Gastroesophageal sphincter (tissue), 4 donors: Measurements from ENCODE around the gene PRPF18. TPM values are rescaled to one million over a fixed set of nuclear protein-coding genes. Genes with fewer than 3 reads are reported as not detected.

Source experiments
- ATAC-seq: fragments of 150-250 bp; one replicate; pipeline ENCODE4 v1.9.1; 2016; ENCODE audit warnings: mild to moderate bottlenecking, moderate library complexity
- H3K27ac ChIP-seq, 4 donors: fragments of 200-600 bp; sonication (generic) in 3 of 4; 1 replicate in 3 of 4; 2 replicates in 1 of 4; pipeline ENCODE4 v1.5.1; 2016 to 2019
- H3K27me3 ChIP-seq: fragments of 200-600 bp; sonication (generic); one replicate; pipeline ENCODE4 v1.5.1; 2019
- H3K36me3 ChIP-seq, 2 donors: fragments of 200-600 bp; sonication (generic); one replicate each; pipeline ENCODE4 v1.5.1; 2019; ENCODE audit warnings: control low read depth in 1 of 2
- H3K4me1 ChIP-seq, 3 donors: fragments of 200-600 bp; sonication (generic); 1 replicate in 2 of 3; 2 replicates in 1 of 3; pipeline ENCODE4 v1.5.1; 2016 to 2019; ENCODE audit warnings: control low read depth in 2 of 3
- H3K4me3 ChIP-seq, 2 donors: fragments of 200-600 bp; sonication (generic); one replicate each; pipeline ENCODE4 v1.5.1; 2019; ENCODE audit warnings: mild to moderate bottlenecking in 1 of 2, moderate library complexity in 1 of 2
- H3K9me3 ChIP-seq, 3 donors: fragments of 200-600 bp; sonication (generic); one replicate each; pipeline ENCODE4 v1.5.1; 2017 to 2019; ENCODE audit warnings: control low read depth in 2 of 3
- CTCF ChIP-seq, 4 experiments: fragments of 200-600 bp in 2 of 4; fragments of 450-650 bp in 2 of 4; sonication (generic) in 1 of 4; IDR thresholded peaks; one replicate each; pipeline ENCODE4 v1.5.1; 2017 to 2019; ENCODE audit warnings: antibody characterized with exemption in 4 of 4, mild to moderate bottlenecking in 2 of 4, moderate library complexity in 2 of 4
- EP300 ChIP-seq: sonication (generic); formaldehyde crosslinking; IDR thresholded peaks from one replicate; pipeline ENCODE4 v1.6.1; 2017; ENCODE audit warnings: antibody characterized with exemption, mild to moderate bottlenecking
- POLR2A ChIP-seq, 2 donors: fragments of 450-650 bp; IDR thresholded peaks; one replicate each; pipeline ENCODE4 v1.6.1; 2017; ENCODE audit warnings: antibody characterized with exemption in 2 of 2, mild to moderate bottlenecking in 2 of 2, moderate library complexity in 1 of 2
- POLR2AphosphoS5 ChIP-seq: sonication (generic); formaldehyde crosslinking; IDR thresholded peaks from one replicate; pipeline ENCODE4 v1.6.1; 2017; ENCODE audit warnings: antibody characterized with exemption
- WGBS, 2 donors: methylation state at CpG; one replicate each; pipeline ENCODE4 v1.1.5; 2018; ENCODE audit warnings: low coverage in 1 of 2; 5-methylcytosine and 5-hydroxymethylcytosine counted together
- total RNA-seq, 4 donors: library from RNA; depleted of rRNA; stranded (reverse); fragments of >200 nt; gene quantifications; one replicate each; pipeline ENCODE4 v1.1.0, GENCODE V29; 2016

PRPF18 gene
- total RNA-seq, 4 donors from 2014 or later: 22.8 to 32.8 (median 24.0) TPM

DNA sequence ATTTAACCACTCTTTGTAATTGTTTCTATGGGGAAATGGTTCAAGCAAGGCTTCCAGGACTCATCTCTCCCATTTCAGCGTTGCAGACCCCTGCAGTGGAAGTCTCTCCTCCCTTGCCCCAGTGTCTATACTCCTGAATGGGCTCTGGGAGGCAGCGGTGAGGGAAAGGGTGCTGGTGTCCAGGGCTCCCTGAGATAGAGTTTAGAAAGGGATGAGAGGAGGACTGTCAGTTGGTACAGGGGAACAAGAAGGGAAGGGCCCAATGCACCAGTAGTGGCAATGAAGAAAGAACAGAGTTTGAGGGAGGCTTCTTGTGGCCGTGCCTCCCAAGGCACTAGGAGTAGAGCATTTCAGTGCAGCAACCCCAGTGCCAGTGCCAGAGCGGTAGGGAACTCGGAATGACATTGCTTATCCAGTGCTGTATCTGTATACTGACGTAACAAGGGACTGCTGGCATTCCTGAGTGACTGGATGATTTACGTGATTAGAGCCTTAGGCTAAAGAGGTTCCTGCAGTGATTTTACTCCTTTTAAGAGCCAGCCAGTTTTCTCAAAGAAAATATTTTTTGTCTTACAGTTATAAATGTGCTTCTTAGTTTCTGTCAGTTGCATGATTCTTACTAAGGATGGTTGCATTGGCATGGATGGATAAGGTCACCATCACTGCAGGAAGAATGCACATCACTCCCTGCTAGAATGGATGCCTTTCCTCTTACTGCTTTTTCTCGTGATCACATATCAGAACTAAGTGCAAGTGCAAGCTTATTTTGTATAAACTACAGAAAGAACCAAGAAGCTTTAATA is 28.0 kb downstream of the PRPF18 start:
- H3K4me1 ChIP-seq: peaks cover 0 to 30% (median 10%) of the 10 kb centered on the region in 3 donors
- 44 to 58% methylated on average over 4 to 8 of the region's 8 CpGs for WGBS, 2 donors
- no peak overlapping the region for H3K4me3 ChIP-seq
- H3K27ac ChIP-seq: peak overlapping the region; percentile 29 to 73 (median 48)
- no peaks in the 10 kb centered on the region for H3K9me3 ChIP-seq
- peaks cover 6 to 83% of the 10 kb centered on the region in 2 donors for H3K36me3 ChIP-seq
- peak; percentile 60 for ATAC-seq
- H3K27me3 ChIP-seq: no peaks in the 10 kb centered on the region
- TF ChIP-seq CTCF (IDR thresholded peaks at IDR 0.05) (no peak), POLR2A (IDR thresholded peaks at IDR 0.05) (no peak), EP300 (no peak), POLR2AphosphoS5 (no peak)

DNA sequence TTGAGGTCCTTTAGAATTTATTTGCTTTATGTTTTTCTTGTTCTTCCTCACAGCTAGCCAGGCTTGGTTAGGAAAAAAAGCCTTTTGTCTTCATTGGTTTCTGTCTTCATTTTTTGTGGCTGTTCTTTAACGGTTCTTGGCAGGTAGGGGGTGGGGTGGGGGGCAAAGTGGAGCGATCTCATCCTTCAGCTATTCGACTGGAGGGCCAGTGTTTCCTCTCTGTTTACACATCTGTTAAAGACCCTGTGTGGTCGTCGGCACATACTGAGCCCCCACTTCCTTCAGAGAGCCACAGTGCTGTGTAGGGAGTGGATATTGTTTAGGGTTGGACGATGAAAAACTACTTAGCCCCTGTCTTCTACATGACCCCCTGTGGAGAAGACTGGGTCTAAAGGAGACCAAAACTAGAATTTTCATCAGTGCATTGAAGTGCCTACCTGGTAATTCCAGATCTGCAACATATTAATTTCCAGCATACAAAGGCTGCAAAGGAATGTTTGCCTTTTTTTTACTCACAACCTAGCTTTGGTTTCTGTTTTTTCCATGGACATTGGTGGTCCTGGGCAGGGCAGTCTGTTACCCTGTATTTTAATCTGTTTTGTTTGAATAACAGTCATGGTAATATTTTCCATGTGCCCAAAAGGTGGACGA is 29.0 kb downstream of the PRPF18 start:
- Histone ChIP-seq H3K4me1 (peaks cover 0 to 30% (median 10%) of the 10 kb centered on the region in 3 donors), H3K36me3 (peaks cover 3 to 82% of the 10 kb centered on the region in 2 donors), H3K27me3 (no peaks in the 10 kb centered on the region), H3K27ac (peak overlapping the region in 2 of 4 donors; percentile 46 to 73), H3K9me3 (no peaks in the 10 kb centered on the region), H3K4me3 (no peak overlapping the region)
- TF ChIP-seq POLR2AphosphoS5 (no peak), POLR2A (IDR thresholded peaks at IDR 0.05) (no peak), CTCF (IDR thresholded peaks at IDR 0.05) (no peak), EP300 (no peak)
- 57 to 65% methylated on average over 6 to 7 of the region's 7 CpGs for WGBS, 2 donors
- no peak for ATAC-seq

GRCh38 chr10:13617116-13617515 is 30.4 kb downstream of the PRPF18 start:
- no peak for TF ChIP-seq EP300
- peak; percentile 38 for TF ChIP-seq POLR2AphosphoS5
- ATAC-seq: no peak
- H3K27me3 ChIP-seq: no peaks in the 10 kb centered on the region
- H3K9me3 ChIP-seq: no peaks in the 10 kb centered on the region
- H3K27ac ChIP-seq: peak overlapping the region in 1 of 4 donors; percentile 73
- WGBS, 2 donors: 28 to 30% methylated on average over 4 of the region's 4 CpGs
- no peak overlapping the region for H3K4me3 ChIP-seq
- H3K4me1 ChIP-seq: peaks cover 0 to 30% (median 10%) of the 10 kb centered on the region in 3 donors
- peaks cover 3 to 82% of the 10 kb centered on the region in 2 donors for H3K36me3 ChIP-seq

- Histone ChIP-seq H3K9me3 (no peaks in the 10 kb centered on the region), H3K36me3 (peaks cover 0 to 63% of the 10 kb centered on the region in 2 donors), H3K27ac (no peak overlapping the region), H3K4me1 (no peaks in the 10 kb centered on the region), H3K27me3 (no peaks in the 10 kb centered on the region), H3K4me3 (no peak overlapping the region)
- no peak for TF ChIP-seq POLR2AphosphoS5
- no peak for TF ChIP-seq CTCF (IDR thresholded peaks at IDR 0.05)
- TF ChIP-seq POLR2A (IDR thresholded peaks at IDR 0.05): no peak
- no peak for TF ChIP-seq EP300
- no peak for ATAC-seq
- 71 to 94% methylated on average over 2 of the region's 2 CpGs for WGBS, 2 donors
Observed at GRCh38 chr10:13621931-13622330, 35.2 kb downstream of the PRPF18 start.

DNA sequence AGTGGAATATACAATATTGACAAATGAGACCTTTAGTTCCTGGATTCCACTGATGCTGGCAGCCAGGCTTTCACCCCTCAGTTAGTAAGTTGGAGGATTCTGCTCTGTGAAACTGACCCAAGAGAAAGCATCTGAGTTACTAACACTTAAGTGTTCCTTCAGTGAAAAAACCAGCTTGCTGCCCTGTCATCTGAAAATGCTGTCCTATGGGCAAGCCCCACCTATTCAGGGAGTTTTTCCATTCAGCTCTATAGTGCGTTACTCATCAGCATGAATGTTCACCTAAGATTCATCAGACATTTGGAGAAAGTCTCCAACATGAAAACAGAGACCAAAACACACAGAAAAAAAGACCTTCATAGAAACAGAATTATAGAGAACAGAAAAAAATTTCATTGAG is 37.9 kb downstream of the PRPF18 start:
- no peak overlapping the region for H3K27ac ChIP-seq
- TF ChIP-seq POLR2A (IDR thresholded peaks at IDR 0.05): no peak
- no peak for TF ChIP-seq EP300
- TF ChIP-seq CTCF (IDR thresholded peaks at IDR 0.05): no peak
- TF ChIP-seq POLR2AphosphoS5: no peak
- no peaks in the 10 kb centered on the region for H3K9me3 ChIP-seq
- no peak for ATAC-seq
- no peak overlapping the region for H3K4me3 ChIP-seq
- 73% methylated on average over 1 of the region's 1 CpG; no CpG with 5 or more reads in 1 of the 2 donors for WGBS, 2 donors
- H3K4me1 ChIP-seq: peaks cover 0 to 13% (median 0%) of the 10 kb centered on the region in 3 donors
- H3K27me3 ChIP-seq: no peaks in the 10 kb centered on the region
- H3K36me3 ChIP-seq: peaks cover 0 to 46% of the 10 kb centered on the region in 2 donors
